ENCODE measurements around the gene RP9. TPM values are rescaled to one million over a fixed set of nuclear protein-coding genes. Genes with fewer than 3 reads are reported as not detected.
"Not testable (repeated sequence)": the region's sequence is repeated elsewhere in the genome, so short reads cannot be mapped to it uniquely, and the experiment has no call there.

Gene RP9
- total RNA-seq, 1 experiment from 2014 or later, result 22.1 TPM

- Histone ChIP-seq H3K27ac (no peak overlapping the region), H3K79me2 (ENCODE audit: low read depth) (peaks cover 28% of the 10 kb centered on the region), H3K9me3 (ENCODE audit: insufficient read depth, low read depth) (no peaks in the 10 kb centered on the region), H3K27me3 (ENCODE audit: insufficient read depth, low read depth) (no peaks in the 10 kb centered on the region), H3K9me2 (ENCODE audit: insufficient read depth) (no peaks in the 10 kb centered on the region), H3K4me2 (no peak overlapping the region), H3K36me3 (ENCODE audit: low read depth) (peaks cover 33% of the 10 kb centered on the region), H2AFZ (no peak overlapping the region), H3F3A (ENCODE audit: insufficient read depth, low read depth) (no peaks in the 10 kb centered on the region), H3K4me3 (no peak overlapping the region), H3K4me1 (replicated peaks; ENCODE audit: insufficient read depth) (peaks cover under 1% of the 10 kb centered on the region; the same call in 1 of the 2 replicates), H4K20me1 (ENCODE audit: insufficient read depth) (peaks cover 37% of the 10 kb centered on the region)
- POLR2A ChIA-PET (ENCODE audit: unreplicated experiment), result no interaction called here
- intact Hi-C loops (cut with micrococcal nuclease; ENCODE audit: unreplicated experiment), result no loop called here
- CTCF ChIA-PET, result no interaction called here
- BruUV-seq (replicated peaks), result no TSS peak
- TF ChIP-seq CTCF (conservative IDR thresholded peaks at IDR 0.05) (no peak), EZH2 (IDR thresholded peaks at IDR 0.05; ENCODE audit: low read depth) (no peak)
- DNase-seq, result no peak
These were observed 7.3 kb downstream of the RP9 start for GRCh38 chr7:33101906-33102305.

GRCh38 chr7:33100770-33101169 lies 8.4 kb downstream of the RP9 start:
- intact Hi-C loops (cut with micrococcal nuclease; ENCODE audit: unreplicated experiment), result no loop called here
- CTCF ChIA-PET, result interaction anchor here (0.6 kb wide), 1 partner anchor 299 kb away, joined by 5 read pairs; no protein-coding TSS in a partner anchor
- Histone ChIP-seq H3K9me2 (ENCODE audit: insufficient read depth) (no peaks in the 10 kb centered on the region), H3K27me3 (ENCODE audit: insufficient read depth, low read depth) (no peaks in the 10 kb centered on the region), H2AFZ (no peak overlapping the region), H3K4me2 (no peak overlapping the region), H3K36me3 (ENCODE audit: low read depth) (peaks cover 42% of the 10 kb centered on the region), H3K27ac (no peak overlapping the region), H3F3A (ENCODE audit: insufficient read depth, low read depth) (no peaks in the 10 kb centered on the region), H4K20me1 (ENCODE audit: insufficient read depth) (peaks cover 29% of the 10 kb centered on the region), H3K9me3 (ENCODE audit: insufficient read depth, low read depth) (no peaks in the 10 kb centered on the region), H3K79me2 (ENCODE audit: low read depth) (peaks cover 16% of the 10 kb centered on the region), H3K4me1 (replicated peaks; ENCODE audit: insufficient read depth) (no peaks in the 10 kb centered on the region), H3K4me3 (no peak overlapping the region)
- POLR2A ChIA-PET (ENCODE audit: unreplicated experiment), result no interaction called here
- DNase-seq, result no peak
- BruUV-seq (replicated peaks), result no TSS peak
- no peak for TF ChIP-seq EZH2 (IDR thresholded peaks at IDR 0.05; ENCODE audit: low read depth)
- no peak for TF ChIP-seq CTCF (conservative IDR thresholded peaks at IDR 0.05)

GRCh38 chr7:33099154-33099940 lies 9.9 kb downstream of the RP9 start:
- Histone ChIP-seq H3K9me2 (ENCODE audit: insufficient read depth) (no peaks in the 10 kb centered on the region), H3K4me3 (no peak overlapping the region), H4K20me1 (ENCODE audit: insufficient read depth) (peaks cover 21% of the 10 kb centered on the region), H3K9me3 (ENCODE audit: insufficient read depth, low read depth) (no peaks in the 10 kb centered on the region), H3K27me3 (ENCODE audit: insufficient read depth, low read depth) (no peaks in the 10 kb centered on the region), H3K27ac (no peak overlapping the region), H3F3A (ENCODE audit: insufficient read depth, low read depth) (no peaks in the 10 kb centered on the region), H3K4me1 (replicated peaks; ENCODE audit: insufficient read depth) (no peaks in the 10 kb centered on the region), H3K36me3 (ENCODE audit: low read depth) (peaks cover 47% of the 10 kb centered on the region), H3K79me2 (ENCODE audit: low read depth) (peaks cover 7% of the 10 kb centered on the region; the same call in 1 of the 2 replicates), H2AFZ (no peak overlapping the region), H3K4me2 (no peak overlapping the region)
- TF ChIP-seq CTCF (conservative IDR thresholded peaks at IDR 0.05) (no peak), EZH2 (IDR thresholded peaks at IDR 0.05; ENCODE audit: low read depth) (no peak)
- BruUV-seq (replicated peaks), result no TSS peak
- POLR2A ChIA-PET (ENCODE audit: unreplicated experiment), result interaction anchor here (0.6 kb wide), 1 partner anchor 16 kb away, joined by 6 read pairs; no protein-coding TSS in a partner anchor
- CTCF ChIA-PET, result interaction anchor here (0.6 to 0.7 kb wide), 2 partner anchors 10 to 138 kb away, joined by 5 to 6 read pairs; no protein-coding TSS in a partner anchor
- no peak for DNase-seq
- intact Hi-C loops (cut with micrococcal nuclease; ENCODE audit: unreplicated experiment), result no loop called here

- intact Hi-C loops (cut with micrococcal nuclease; ENCODE audit: unreplicated experiment); CTCF ChIA-PET: not testable (repeated sequence)
These were observed 14.4 kb downstream of the RP9 start for GRCh38 chr7:33094745-33095275.

More at GRCh38 chr7:33094745-33095275, 14.4 kb downstream of the RP9 start:
- H2AFZ ChIP-seq; H3K27me3 ChIP-seq (ENCODE audit: insufficient read depth, low read depth); H4K20me1 ChIP-seq (ENCODE audit: insufficient read depth); H3K4me3 ChIP-seq; H3K79me2 ChIP-seq (ENCODE audit: low read depth); H3F3A ChIP-seq (ENCODE audit: insufficient read depth, low read depth); DNase-seq; H3K9me3 ChIP-seq (ENCODE audit: insufficient read depth, low read depth); H3K27ac ChIP-seq; H3K9me2 ChIP-seq (ENCODE audit: insufficient read depth); POLR2A ChIA-PET (ENCODE audit: unreplicated experiment); H3K4me2 ChIP-seq; H3K4me1 ChIP-seq (replicated peaks; ENCODE audit: insufficient read depth): not testable (repeated sequence)
- H3K36me3 ChIP-seq (ENCODE audit: low read depth), result peaks cover 23% of the 10 kb centered on the region
- TSS peak; percentile 30 for BruUV-seq (replicated peaks)

Measured in PC-9 (cell line).